NCI-H1105 treated with DMSO at 0.1 percent for 48 hours (cell line): ENCODE measurements around the gene CAV2.

Experiments
- DNase-seq: peaks from one replicate; lab custom pipeline; 2025; lab: John Stamatoyannopoulos, UW

The CAV2 gene

DNA sequence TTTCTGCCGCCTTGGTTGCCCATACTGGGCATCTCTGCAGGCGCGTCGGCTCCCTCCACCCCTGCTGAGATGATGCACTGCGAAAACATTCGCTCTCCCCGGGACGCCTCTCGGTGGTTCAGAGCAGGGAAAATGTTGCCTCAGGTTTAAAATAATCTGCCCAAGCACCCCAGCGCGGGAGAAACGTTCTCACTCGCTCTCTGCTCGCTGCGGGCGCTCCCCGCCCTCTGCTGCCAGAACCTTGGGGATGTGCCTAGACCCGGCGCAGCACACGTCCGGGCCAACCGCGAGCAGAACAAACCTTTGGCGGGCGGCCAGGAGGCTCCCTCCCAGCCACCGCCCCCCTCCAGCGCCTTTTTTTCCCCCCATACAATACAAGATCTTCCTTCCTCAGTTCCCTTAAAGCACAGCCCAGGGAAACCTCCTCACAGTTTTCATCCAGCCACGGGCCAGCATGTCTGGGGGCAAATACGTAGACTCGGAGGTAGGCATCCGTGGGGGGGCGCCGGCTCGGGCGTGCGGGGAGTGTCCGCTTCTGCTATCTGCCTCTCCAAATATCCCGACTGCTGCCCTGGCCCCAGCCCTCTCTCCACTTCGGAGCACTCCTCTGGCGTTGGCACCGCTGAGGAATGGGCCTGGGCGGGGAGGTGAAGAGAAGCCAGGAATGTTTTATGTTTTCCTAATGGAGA, 25.2 kb downstream of the CAV2 start, which contains the start of gene CAV1:
TSS of gene CAV1 (plus strand) at position 428 of the 689 bp plus-strand sequence. CDS start at position 455, 27 bp downstream.
- peak; percentile 23 for DNase-seq

- no peak for DNase-seq
Observed at GRCh38 chr7:116525298-116525912, 25.9 kb downstream of the CAV2 start.

DNA sequence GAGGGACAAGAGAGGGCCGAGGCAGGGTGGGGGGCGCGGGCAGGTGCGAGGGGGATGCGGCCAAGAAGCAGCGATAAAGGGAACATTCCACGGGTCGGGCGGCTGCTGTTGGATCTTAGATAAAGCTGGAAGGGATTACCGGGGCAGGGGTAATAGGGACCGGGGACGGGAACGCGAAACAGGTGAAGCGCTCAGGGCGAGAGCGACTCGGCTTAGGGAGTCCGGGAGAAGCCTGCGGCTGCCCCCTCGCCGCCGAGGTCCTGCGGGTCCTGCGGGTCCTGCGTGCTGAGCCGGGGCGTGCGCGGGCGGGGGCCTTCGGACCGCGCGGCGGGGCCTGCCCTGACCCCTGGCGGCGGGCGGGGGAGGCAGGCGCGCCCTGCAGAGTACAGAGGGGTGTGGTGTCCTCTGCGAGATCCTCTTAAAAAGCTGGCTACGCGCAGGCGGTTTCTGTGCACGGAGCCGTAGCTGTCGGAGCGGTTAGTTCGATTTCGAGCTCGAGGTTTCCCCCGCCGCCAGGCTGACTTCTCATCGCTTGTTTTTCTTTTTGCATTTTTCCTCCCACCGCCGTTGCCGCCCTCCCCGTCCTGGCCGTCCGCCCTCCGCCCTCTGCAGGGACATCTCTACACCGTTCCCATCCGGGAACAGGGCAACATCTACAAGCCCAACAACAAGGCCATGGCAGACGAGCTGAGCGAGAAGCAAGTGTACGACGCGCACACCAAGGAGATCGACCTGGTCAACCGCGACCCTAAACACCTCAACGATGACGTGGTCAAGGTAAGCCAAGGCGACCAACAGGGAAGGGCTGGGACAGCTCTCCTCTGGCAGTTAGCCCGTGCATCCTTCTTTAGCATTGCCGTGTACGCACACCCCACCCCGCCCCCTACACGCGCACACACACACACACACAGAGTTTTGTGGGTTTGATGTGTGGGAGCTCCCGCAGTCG, 26.6 kb downstream of the CAV2 start:
- DNase-seq, result peak; percentile 68

DNA sequence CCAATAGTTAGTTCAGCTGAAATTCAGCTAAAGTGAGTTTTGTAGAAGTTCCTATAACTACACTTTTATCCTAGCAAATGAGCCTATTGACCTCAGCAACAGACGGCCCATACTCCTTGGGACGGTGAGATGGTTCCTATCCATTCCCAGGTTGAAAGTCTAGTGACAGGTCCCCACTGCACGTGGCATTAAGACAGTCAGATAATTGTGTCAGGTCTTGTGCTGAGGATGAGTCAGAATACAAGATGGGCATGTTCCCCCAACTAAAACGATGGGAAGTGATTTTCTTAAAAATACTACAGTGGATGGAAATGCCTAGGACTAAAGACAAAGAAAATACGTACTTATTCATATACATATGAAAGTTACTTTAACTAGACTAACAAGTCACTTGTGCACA, 27.4 kb downstream of the CAV2 start:
- DNase-seq, result no peak

- DNase-seq, result no peak
Observed at GRCh38 chr7:116527521-116527920, 28.0 kb downstream of the CAV2 start.

DNA sequence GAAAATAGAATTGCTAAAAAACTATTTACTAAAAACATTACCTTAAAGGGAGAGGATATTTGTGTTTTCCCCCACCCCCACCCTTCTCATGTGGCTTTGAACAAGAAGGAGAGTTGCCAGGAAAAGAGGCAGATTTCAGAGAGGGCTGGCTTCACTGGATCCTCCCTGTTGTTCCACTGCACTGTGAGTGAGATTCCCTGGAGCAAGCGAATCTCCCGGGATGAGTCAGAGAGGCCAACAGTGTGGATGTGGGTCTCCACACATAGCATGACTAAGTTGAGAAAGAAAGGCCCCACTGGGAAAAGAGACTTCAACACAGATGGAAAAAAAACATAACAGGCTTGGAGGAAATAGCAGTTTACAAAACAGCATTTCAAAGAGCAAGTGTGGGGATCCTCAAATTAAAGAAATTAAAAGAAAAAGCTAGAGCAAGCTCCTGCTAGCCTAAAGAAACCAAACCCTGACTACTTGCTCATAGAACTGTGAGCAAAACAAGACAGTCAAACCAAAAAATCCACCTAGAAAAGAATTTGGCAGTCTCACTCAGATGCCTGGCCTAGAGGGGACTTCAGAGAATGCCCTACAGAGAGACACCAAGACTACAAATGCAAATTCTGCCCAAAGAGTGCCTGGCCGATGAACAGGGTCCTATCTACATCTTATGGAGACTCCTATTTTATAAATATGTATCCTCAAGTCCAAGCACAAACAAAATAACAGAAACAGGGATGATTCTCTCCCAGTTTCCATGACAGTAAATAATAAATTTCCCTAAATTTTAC, 28.7 kb downstream of the CAV2 start:
- no peak for DNase-seq

DNA sequence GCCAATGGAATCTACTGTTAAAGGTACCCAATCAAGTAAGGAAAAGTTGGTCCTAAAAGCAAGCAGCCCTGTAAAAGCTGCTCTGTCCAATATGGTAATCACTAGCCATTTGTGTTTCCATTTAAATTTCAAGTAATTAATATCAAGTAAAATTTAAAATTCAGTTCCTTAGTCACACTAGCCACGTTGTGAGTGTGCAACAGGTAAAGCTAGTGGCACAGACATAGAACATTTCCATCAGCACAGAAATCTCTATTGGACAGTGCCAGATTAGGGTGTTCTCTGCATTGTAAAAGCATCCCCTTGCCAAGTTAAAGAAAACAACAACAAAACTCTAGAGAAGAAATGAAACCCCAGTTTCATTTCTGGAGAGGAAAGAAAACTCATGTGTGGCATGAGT, 29.7 kb downstream of the CAV2 start:
- DNase-seq, result no peak

GRCh38 chr7:116530107-116530820, 30.7 kb downstream of the CAV2 start:
- no peak for DNase-seq

DNA sequence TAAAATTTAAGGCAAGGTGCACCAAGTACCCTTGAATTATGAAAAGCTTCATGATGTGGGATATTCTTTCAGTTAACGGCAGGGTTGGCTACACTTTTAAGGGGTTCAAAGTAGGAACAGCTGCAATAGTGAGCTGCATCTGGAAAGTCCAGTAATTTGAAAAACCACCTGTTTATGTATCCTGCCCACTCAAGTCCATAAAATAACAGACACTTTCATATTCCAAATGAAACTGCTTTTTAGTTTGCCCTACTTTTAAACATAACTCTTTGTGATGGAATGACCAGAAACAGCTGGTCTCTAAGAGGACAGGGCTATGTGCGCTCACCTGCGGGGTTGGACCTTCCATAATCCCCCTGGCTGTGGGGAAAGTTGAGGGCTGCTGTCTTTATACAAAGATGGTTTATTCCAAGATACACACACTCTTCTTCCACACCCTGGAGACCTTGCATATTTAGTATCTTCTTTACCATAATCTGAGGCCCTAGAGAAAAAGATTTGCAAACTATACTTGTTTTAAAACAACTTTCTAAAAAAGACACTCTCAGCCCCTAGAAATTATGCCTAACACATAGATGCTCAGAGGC, 32.7 kb downstream of the CAV2 start:
- DNase-seq, result no peak

DNA sequence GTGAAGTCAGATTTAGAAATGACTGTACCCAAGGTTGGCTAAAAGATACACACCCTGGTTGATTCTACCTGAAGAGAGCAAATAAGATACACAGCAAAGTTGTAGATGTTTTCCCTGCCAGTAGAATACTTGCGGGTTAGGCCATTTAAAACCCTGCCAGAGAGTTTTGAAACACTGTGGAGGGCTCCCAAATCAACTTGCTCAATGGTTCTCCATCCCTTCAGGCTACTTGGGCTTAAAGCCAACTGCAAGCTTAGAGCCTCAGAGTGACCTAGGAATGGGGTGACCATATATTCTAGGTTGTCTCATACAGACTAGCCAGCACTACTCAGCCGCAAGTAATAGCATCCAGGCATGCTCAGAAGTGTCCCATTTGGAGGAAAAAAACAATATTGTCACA, 35.3 kb downstream of the CAV2 start:
- no peak for DNase-seq

DNA sequence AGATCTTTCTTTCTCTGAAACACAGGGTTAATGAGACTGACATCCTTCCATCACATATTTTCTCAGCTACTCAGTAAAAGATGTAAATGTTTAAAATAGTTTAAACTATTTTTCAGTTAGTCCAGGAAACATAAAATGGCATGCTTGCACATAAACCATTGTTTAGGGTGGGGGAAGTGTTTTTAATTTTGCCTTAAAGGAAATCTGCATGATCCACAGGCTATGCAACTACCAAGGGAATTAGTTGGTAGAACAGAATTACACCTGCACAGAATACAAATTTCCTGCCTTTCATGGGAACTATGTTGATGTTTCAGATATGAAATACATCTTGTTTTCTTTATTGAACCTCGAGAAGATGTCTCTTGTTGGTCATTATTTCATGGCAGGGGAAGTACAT, 35.9 kb downstream of the CAV2 start:
- no peak for DNase-seq

DNA sequence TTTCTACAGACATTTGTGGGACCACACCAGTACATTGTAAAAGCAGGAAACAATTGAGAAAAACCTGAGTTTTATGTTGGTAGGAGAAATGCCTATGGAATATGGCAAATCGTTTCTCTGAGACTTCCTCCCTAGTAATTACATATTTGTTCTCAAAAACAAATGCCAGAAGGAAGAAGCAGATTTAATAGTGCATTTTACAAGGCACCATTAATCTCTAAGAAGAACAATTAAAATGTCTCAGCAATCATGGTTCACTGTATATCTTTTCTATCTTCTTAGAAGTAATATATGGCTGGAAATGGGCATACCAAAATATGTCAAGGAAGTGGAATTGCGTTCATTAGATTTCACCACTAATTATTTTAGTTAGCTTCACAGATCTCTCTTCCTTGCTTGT, 38.6 kb downstream of the CAV2 start:
- DNase-seq, result no peak

GRCh38 chr7:116539879-116540278, 40.3 kb downstream of the CAV2 start:
- DNase-seq, result no peak

GRCh38 chr7:116540743-116541142, 41.2 kb downstream of the CAV2 start:
- DNase-seq, result no peak

GRCh38 chr7:116541951-116542350, 42.4 kb downstream of the CAV2 start:
- no peak for DNase-seq

DNA sequence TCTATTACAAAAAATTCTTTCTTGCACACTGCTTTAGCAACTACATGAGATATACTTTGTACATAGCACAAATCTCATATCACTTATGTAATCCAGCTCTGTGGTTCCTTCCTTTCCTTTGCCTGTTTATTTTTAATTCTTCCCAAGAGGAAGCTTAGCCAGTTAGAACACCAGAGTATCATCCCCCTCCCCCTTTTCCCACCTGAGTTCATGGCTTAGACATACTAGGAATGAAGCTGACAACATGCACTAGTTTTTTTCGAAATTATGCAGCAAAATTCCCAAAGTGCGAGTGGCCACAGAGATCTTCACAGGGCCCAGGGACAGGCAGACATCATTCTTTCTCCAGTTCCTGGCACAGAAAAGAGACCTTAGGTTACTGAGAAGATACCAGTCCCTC, 43.1 kb downstream of the CAV2 start:
- DNase-seq, result no peak

DNA sequence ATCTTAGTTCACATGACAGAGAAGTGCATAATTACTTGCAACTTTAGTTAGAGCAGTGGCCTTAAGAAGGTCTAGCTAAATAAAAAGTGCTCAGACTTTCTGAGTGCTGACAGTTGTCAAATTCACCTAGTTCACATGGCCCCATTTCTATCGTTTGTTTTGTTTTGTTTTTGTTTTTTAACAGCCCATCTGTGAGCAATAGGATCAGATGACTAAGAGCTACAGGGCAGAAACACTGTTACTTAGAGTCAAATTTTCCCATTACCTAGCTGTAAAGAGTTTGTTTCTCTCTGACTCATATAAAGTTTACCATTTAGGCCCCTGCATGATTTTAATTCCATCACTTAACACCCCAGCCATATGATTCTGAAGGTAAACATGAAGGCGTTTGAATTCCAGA, 44.1 kb downstream of the CAV2 start:
- no peak for DNase-seq

DNA sequence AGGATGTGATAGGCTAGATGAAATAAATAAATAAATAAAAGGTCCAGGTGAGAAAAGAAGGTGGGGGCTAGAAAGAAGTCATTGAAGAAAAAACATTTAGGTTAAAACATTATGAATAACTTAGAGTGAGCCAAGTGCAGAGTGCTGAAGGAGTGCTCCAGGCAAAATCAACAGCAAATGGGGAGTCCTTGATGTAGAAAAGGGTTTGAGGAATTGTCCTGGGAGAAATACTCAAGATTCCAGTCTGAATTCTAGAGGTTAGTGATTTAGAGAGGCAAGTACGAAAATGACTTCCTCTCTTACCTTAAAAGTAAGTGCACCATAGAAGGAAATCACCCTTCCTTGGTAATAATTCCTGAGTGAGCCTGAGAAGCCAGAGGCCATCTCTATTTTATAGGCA, 44.9 kb downstream of the CAV2 start:
- no peak for DNase-seq

DNA sequence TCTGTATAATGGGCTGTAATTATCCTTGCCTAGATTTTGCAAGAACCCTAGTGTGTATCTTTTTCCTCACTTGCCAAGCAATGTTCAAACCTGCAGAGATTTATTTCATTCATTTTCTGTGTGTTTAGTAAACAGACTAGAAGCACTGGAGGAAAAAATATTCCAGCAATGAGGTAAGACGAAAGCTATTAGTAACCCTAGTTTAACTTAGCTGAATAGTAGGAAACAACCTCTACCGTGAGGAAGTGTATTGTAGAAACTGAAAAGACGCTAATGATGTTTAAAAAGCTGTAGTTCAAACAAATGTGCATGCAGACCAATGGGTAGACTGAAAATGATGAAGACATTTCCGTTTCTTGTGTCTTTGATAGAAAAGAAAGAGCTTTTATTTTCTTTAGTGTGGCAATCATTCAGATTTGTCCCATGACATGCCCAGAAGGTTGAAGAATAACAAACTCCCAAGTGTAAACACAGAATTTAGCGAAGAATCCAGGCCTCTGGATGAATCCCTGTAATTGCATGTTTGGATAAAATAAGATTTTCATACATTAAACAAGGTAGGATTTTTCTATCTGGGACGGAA, 46.0 kb downstream of the CAV2 start:
- no peak for DNase-seq

DNA sequence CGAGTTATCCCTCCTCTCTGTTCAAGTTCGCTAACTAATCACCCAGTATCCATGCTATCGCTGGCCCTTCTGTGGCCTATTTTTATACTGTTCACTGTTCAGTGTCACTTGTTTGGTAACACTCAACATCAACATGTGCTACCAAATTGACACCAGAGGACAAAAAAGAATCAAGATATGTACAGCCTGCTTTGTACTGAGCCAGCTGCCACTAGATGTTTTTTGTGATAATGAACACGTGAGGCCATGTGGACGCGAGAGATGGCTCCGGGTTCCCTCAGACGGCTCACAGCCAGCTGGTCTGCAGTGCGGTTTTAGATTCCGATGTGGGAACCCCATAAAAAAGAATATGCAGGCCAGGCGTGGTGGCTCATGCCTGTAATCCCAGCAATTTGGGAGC, 46.5 kb downstream of the CAV2 start:
- no peak for DNase-seq

GRCh38 chr7:116546916-116547315, 47.4 kb downstream of the CAV2 start:
- DNase-seq, result no peak
